ENCODE measurements around the gene RREB1.

DNA sequence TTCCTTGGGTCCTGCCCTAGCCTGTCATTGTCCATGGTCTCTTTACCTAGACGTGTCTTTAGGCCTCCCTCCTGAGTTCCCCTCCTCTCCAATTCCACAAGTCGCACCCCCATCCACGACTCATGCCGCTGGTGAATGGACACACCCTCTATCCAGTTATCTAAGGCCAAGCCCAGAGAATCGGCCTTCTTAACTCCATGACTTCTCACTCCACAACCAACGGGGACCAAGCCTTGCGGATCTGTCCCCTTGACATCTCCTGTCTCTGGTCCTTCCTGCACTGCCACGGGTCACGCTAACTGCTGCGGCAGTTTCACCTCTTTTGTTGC is 7.0 kb upstream of the RREB1 start:
- TF ChIP-seq, protein P1, sequence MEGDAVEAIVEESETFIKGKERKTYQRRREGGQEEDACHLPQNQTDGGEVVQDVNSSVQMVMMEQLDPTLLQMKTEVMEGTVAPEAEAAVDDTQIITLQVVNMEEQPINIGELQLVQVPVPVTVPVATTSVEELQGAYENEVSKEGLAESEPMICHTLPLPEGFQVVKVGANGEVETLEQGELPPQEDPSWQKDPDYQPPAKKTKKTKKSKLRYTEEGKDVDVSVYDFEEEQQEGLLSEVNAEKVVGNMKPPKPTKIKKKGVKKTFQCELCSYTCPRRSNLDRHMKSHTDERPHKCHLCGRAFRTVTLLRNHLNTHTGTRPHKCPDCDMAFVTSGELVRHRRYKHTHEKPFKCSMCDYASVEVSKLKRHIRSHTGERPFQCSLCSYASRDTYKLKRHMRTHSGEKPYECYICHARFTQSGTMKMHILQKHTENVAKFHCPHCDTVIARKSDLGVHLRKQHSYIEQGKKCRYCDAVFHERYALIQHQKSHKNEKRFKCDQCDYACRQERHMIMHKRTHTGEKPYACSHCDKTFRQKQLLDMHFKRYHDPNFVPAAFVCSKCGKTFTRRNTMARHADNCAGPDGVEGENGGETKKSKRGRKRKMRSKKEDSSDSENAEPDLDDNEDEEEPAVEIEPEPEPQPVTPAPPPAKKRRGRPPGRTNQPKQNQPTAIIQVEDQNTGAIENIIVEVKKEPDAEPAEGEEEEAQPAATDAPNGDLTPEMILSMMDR (IDR thresholded peaks at IDR 0.05): no peak
- TF ChIP-seq POLR2A (IDR thresholded peaks at IDR 0.05; ENCODE audit: low read depth): no peak
